BLaER1 treated with 17β-estradiol and CSF1 and Interleukin-3, amounts not matched to agents 10 nM and 100 nM (cell line): ENCODE results near the gene ZNF302.

Experiments used
- H3K27ac ChIP-seq, 11 experiments: shearing (Covaris generic); formaldehyde crosslinking; 2 replicates each; pipeline ENCODE4 v1.8.1; 2022
- H3K27me3 ChIP-seq, 11 experiments: shearing (Covaris generic); formaldehyde crosslinking; 2 replicates each; pipeline ENCODE4 v1.8.1; 2022
- H3K36me3 ChIP-seq, 11 experiments: shearing (Covaris generic); formaldehyde crosslinking; 2 replicates each; pipeline ENCODE4 v1.8.1; 2022
- H3K4me1 ChIP-seq, 10 experiments: shearing (Covaris generic); formaldehyde crosslinking; 2 replicates each; pipeline ENCODE4 v1.8.1; 2022
- H3K4me2 ChIP-seq, 11 experiments: shearing (Covaris generic); formaldehyde crosslinking; 2 replicates each; pipeline ENCODE4 v1.8.1; 2022
- H3K4me3 ChIP-seq, 10 experiments: shearing (Covaris generic); formaldehyde crosslinking; 2 replicates each; pipeline ENCODE4 v1.8.1; 2022
- H3K9ac ChIP-seq, 11 experiments: shearing (Covaris generic); formaldehyde crosslinking; 2 replicates each; pipeline ENCODE4 v1.8.1; 2022
- H3K9me3 ChIP-seq, 11 experiments: shearing (Covaris generic); formaldehyde crosslinking; replicated peaks in 1 of 11; 2 replicates each; pipeline ENCODE4 v1.8.1; 2022
- H4K20me1 ChIP-seq, 11 experiments: shearing (Covaris generic); formaldehyde crosslinking; 2 replicates each; pipeline ENCODE4 v1.8.1; 2022
- Cebpa-rat ChIP-seq, 11 experiments: shearing (Covaris generic); IDR thresholded peaks; 2 replicates each; pipeline ENCODE4 v1.8.1; 2022

The ZNF302 gene

GRCh38 chr19:34734537-34735103, 57.1 kb downstream of the ZNF302 start:
- Histone ChIP-seq H3K9ac (peak overlapping the region; percentile 86 to 98 (median 94)), H3K4me3 (peak overlapping the region; percentile 72 to 85 (median 78)), H3K9me3 (peaks cover 23 to 52% (median 42%) of the 10 kb centered on the region in 11 experiments), H3K27ac (peak overlapping the region; percentile 88 to 99 (median 93)), H3K36me3 (peaks cover 33 to 48% (median 42%) of the 10 kb centered on the region in 11 experiments), H3K27me3 (no peaks in the 10 kb centered on the region), H4K20me1 (no peaks in the 10 kb centered on the region), H3K4me2 (peak overlapping the region; percentile 92 to 99 (median 97)), H3K4me1 (peaks cover 21 to 35% (median 30%) of the 10 kb centered on the region in 10 experiments)
- TF ChIP-seq Cebpa-rat (IDR thresholded peaks at IDR 0.05): no peak
